ENCODE data around the gene CYP27A1. TPM values are rescaled to one million over a fixed set of nuclear protein-coding genes. Genes with fewer than 3 reads are reported as not detected.
A peak's percentile ranks its signal among the peaks of the same experiment; 100 is the strongest.
"Not testable (repeated sequence)": the region's sequence is repeated elsewhere in the genome, so short reads cannot be mapped to it uniquely, and the experiment has no call there.

The CYP27A1 gene
- polyA plus RNA-seq, 2 of the 4 experiments (the other 2 are of a cell fraction), result 0.13 to 0.14 TPM

DNA sequence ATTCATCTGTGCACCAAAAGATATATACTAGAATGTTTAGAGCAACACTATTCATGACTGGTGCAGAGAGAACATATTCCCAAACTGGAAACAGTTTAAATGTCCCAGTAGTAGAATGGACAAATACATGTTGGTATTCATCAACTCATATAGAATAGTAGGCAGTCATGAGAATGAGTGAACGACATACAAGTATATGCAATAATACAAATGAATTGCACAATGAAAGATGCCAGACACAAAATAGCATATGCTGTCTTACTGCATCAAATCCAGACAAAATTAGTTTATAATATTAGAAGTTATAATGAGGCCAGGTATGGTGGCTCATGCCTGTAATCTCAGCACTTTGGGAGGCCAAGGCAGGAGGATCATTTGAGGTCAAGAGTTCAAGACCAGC is 57.9 kb downstream of the CYP27A1 start:
- ChIA-PET CTCF (interaction anchor here (0.9 to 3.8 kb wide), 2 partner anchors 8 to 108 kb away, joined by 3 to 24 read pairs; no protein-coding TSS in a partner anchor), POLR2A (no interaction called here)
- no peak for FAIRE-seq
- peaks cover 7% of the 10 kb centered on the region; the same call in 1 of the 3 replicates for H3K9me3 ChIP-seq
- no peak for ATAC-seq
- H3K4me3 ChIP-seq, result no peak overlapping the region
- WGBS (ENCODE audit: missing lambda C conversion rate), result 19% methylated on average over 1 of the region's 1 CpG
- H3K4me2 ChIP-seq, result no peak overlapping the region
- no peak for DNase-seq (ENCODE audit: low read depth in 1 of 2, low spot score in 1 of 2)
- TF ChIP-seq, protein P1, sequence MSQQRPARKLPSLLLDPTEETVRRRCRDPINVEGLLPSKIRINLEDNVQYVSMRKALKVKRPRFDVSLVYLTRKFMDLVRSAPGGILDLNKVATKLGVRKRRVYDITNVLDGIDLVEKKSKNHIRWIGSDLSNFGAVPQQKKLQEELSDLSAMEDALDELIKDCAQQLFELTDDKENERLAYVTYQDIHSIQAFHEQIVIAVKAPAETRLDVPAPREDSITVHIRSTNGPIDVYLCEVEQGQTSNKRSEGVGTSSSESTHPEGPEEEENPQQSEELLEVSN (IDR thresholded peaks at IDR 0.05; ENCODE audit: borderline replicate concordance, low read depth), result no peak
- TF ChIP-seq ESRRA (IDR thresholded peaks at IDR 0.05; ENCODE audit: borderline replicate concordance, low read length) (no peak), CBX2 (IDR thresholded peaks at IDR 0.05; ENCODE audit: borderline replicate concordance, low read depth) (no peak), CEBPB (IDR thresholded peaks at IDR 0.05) (no peak), HOXB13 (CRISPR knock-in tag; IDR thresholded peaks at IDR 0.05; ENCODE audit: low read depth) (no peak), HES2 (IDR thresholded peaks at IDR 0.05) (no peak), EHF (CRISPR knock-in tag; IDR thresholded peaks at IDR 0.05) (no peak), RAD21 (conservative IDR thresholded peaks at IDR 0.05 in 1 of 2, IDR thresholded peaks at IDR 0.05 in 1 of 2) (no peak), FOSL2 (IDR thresholded peaks at IDR 0.05) (no peak), FOSL2 (CRISPR knock-in tag; IDR thresholded peaks at IDR 0.05) (no peak), CBX8 (IDR thresholded peaks at IDR 0.05) (no peak), HOXB5 (CRISPR knock-in tag; IDR thresholded peaks at IDR 0.05) (no peak), BCL3 (IDR thresholded peaks at IDR 0.05) (no peak), RFX5 (IDR thresholded peaks at IDR 0.05) (no peak), PBX3 (IDR thresholded peaks at IDR 0.05) (no peak), MAFK (IDR thresholded peaks at IDR 0.05; ENCODE audit: partially characterized antibody) (no peak), MYC (IDR thresholded peaks at IDR 0.05; ENCODE audit: borderline replicate concordance, low read length) (no peak), EHMT2 (IDR thresholded peaks at IDR 0.05; ENCODE audit: low read depth) (no peak), RARB (CRISPR knock-in tag; IDR thresholded peaks at IDR 0.05) (no peak), POLR2A (IDR thresholded peaks at IDR 0.05; ENCODE audit: low read length) (no peak)
- TF ChIP-seq, protein P2, sequence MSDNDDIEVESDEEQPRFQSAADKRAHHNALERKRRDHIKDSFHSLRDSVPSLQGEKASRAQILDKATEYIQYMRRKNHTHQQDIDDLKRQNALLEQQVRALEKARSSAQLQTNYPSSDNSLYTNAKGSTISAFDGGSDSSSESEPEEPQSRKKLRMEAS (IDR thresholded peaks at IDR 0.05), result no peak
- no peaks in the 10 kb centered on the region for H3K4me1 ChIP-seq
- H3K27ac ChIP-seq, result no peak overlapping the region

- H3K9me3 ChIP-seq; FAIRE-seq; H3K4me3 ChIP-seq; H3K27ac ChIP-seq; POLR2A ChIA-PET; ATAC-seq; DNase-seq (ENCODE audit: low read depth in 1 of 2, low spot score in 1 of 2); H3K4me2 ChIP-seq; H3K4me1 ChIP-seq: not testable (repeated sequence)
- WGBS (ENCODE audit: missing lambda C conversion rate), result 80% methylated on average over 5 of the region's 5 CpGs
- 0 out of 2 replicates have a peak, but pooled peaks have one; percentile 39 for TF ChIP-seq KDM1A (IDR thresholded peaks at IDR 0.05; ENCODE audit: low read depth)
- CTCF ChIA-PET, result interaction anchor here (0.8 kb wide), 1 partner anchor 10 kb away, joined by 8 read pairs; no protein-coding TSS in a partner anchor
Observed at GRCh38 chr2:218844334-218844733, 62.4 kb downstream of the CYP27A1 start.

- WGBS (ENCODE audit: missing lambda C conversion rate), result 19% methylated on average over 5 of the region's 18 CpGs
- ATAC-seq, result peak in 1 of 2 experiments; percentile 10; a peak in 3 of 6 replicates
- DNase-seq (ENCODE audit: low read depth in 1 of 2, low spot score in 1 of 2); FAIRE-seq; H3K9me3 ChIP-seq; H3K4me1 ChIP-seq: not testable (repeated sequence)
- ChIA-PET POLR2A (interaction anchor here (0.6 to 1.0 kb wide), 2 partner anchors 136 to 175 kb away, joined by 3 to 6 read pairs; partner anchors contain the start of genes RNF25, STK36 and TTLL4), CTCF (interaction anchor here (0.6 to 2.7 kb wide), 86 partner anchors 9 to 492 kb away, joined by 3 to 58 read pairs (median 5); partner anchors contain the start of genes BCS1L, PRKAG3, RNF25 and STK36)
- H3K4me3 ChIP-seq, result 0 out of 3 replicates have a peak overlapping the region, but pooled peaks have one; percentile 20
- peak overlapping the region in 1 of 2 experiments; percentile 68; a peak in 3 of 6 replicates for H3K27ac ChIP-seq
- peak overlapping the region; percentile 64 for H3K4me2 ChIP-seq
Observed at GRCh38 chr2:218846963-218847362, 65.0 kb downstream of the CYP27A1 start.
